GM23248 (cell line): ENCODE measurements around the gene HMGB4.

ENCODE experiments used
- EZH2 ChIP-seq: fragments of 200-600 bp; sonication (generic); IDR thresholded peaks from 2 replicates; pipeline ENCODE4 v1.6.1; 2018; ENCODE audit warnings: antibody characterized with exemption, mild to moderate bottlenecking; ENCODE audit not compliant: insufficient read depth, poor library complexity, severe bottlenecking
- EZH2phosphoT487 ChIP-seq: fragments of 200-600 bp; sonication (generic); IDR thresholded peaks from 2 replicates; pipeline ENCODE4 v1.6.1; 2018; ENCODE audit warnings: antibody characterized with exemption, moderate library complexity, mild to moderate bottlenecking, low read depth; ENCODE audit not compliant: insufficient read depth

DNA sequence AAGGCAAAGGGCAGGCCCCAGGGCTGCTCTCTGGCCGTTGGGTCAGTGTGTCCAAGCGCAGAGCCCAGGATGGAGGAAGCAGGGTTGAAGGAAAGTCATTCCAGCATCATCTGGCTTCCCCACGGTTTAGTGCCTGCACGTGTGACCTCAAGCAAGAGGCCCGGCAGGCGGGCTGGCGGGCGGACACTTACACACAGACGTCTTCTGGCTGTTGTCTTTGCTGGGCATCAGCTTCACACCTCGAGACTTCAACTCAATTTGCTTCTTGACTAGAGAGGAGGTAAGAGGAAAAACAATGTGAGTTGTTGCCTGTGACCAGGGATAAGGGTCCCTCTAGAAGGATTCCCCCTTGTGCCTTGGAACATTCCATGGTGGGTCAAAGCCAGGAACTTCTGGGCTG lies 38.4 kb upstream of the HMGB4 start:
- TF ChIP-seq EZH2 (no peak), EZH2phosphoT487 (no peak)
